Transverse colon (tissue), 4 donors: ENCODE measurements around the gene S100A16. TPM values are rescaled to one million over a fixed set of nuclear protein-coding genes. Genes with fewer than 3 reads are reported as not detected.
"Not testable (repeated sequence)": the region's sequence is repeated elsewhere in the genome, so short reads cannot be mapped to it uniquely, and the experiment has no call there.

ENCODE experiments used
- DNase-seq: peaks from one replicate; pipeline ENCODE4 v3.0.0-alpha.2; 2019
- H3K27ac ChIP-seq, 4 donors: fragments of 200-600 bp; sonication (generic); 2 replicates each; pipeline ENCODE4 v1.5.1; 2016 to 2018; ENCODE audit warnings: inconsistent platforms in 4 of 4
- H3K27me3 ChIP-seq: fragments of 200-600 bp; sonication (generic); 2 replicates; pipeline ENCODE4 v1.5.1; 2017; ENCODE audit warnings: inconsistent platforms
- H3K36me3 ChIP-seq, 4 donors: fragments of 200-600 bp; sonication (generic); 2 replicates each; pipeline ENCODE4 v1.5.1; 2017 to 2019; ENCODE audit warnings: inconsistent platforms in 4 of 4
- H3K4me1 ChIP-seq, 4 donors: fragments of 200-600 bp; sonication (generic); 2 replicates each; pipeline ENCODE4 v1.5.1; 2017 to 2020; ENCODE audit warnings: inconsistent platforms in 4 of 4
- H3K4me3 ChIP-seq, 4 donors: fragments of 200-600 bp; sonication (generic); 1 replicate in 1 of 4; 2 replicates in 3 of 4; pipeline versions ENCODE4 v1.5.1 to v1.6.1; 2017 to 2019; ENCODE audit warnings: inconsistent platforms in 4 of 4
- H3K9me3 ChIP-seq, 2 donors: fragments of 200-600 bp; sonication (generic); 2 replicates each; pipeline ENCODE4 v1.5.1; 2017 to 2019; ENCODE audit warnings: inconsistent platforms in 2 of 2
- EP300 ChIP-seq: sonication (generic); formaldehyde crosslinking; IDR thresholded peaks from one replicate; pipeline ENCODE4 v1.6.1; 2017; ENCODE audit warnings: antibody characterized with exemption, low read depth
- POLR2A ChIP-seq: fragments of 450-650 bp; IDR thresholded peaks from one replicate; pipeline ENCODE4 v1.6.1; 2016; ENCODE audit warnings: antibody characterized with exemption, mild to moderate bottlenecking, moderate library complexity
- POLR2AphosphoS5 ChIP-seq, 3 donors: sonication (generic); formaldehyde crosslinking; IDR thresholded peaks; one replicate each; pipeline ENCODE4 v1.6.1; 2016; ENCODE audit warnings: antibody characterized with exemption in 3 of 3
- WGBS, 2 donors: methylation state at CpG; one replicate each; pipeline ENCODE4 v1.1.5; 2018; ENCODE audit warnings: low coverage in 1 of 2; 5-methylcytosine and 5-hydroxymethylcytosine counted together
- in situ Hi-C, 4 donors: fragments of 200-750 bp; cut with MboI; loops; one replicate each; pipeline versions ENCODE4 v1.15.0 to v1.15.1; 2017; ENCODE audit warnings: low sequenced_read_pairs in 3 of 4, low pct_ligation_motif_present in 1 of 4, low pct_unique_long_range_greater_than_20kb in 1 of 4
- intact Hi-C: fragments of 100-400 bp; cut with DNase I; formaldehyde crosslinking; loops from one replicate; pipeline ENCODE4 v1.15.1; 2023; ENCODE audit warnings: low total_unique reads
- total RNA-seq, 4 donors: library from RNA; depleted of rRNA; stranded (reverse); fragments of >200 nt; gene quantifications; one replicate each; pipeline ENCODE4 v1.1.0, GENCODE V29; 2016
- TF ChIP-seq, protein P1 (sequence below), 5 experiments: fragments of 200-600 bp in 3 of 5; fragments of 450-650 bp in 2 of 5; sonication (generic) in 3 of 5; IDR thresholded peaks; 1 replicate in 2 of 5; 2 replicates in 3 of 5; pipeline ENCODE4 v1.5.1; 2016 to 2017; ENCODE audit warnings: antibody characterized with exemption in 5 of 5, inconsistent platforms in 3 of 5, mild to moderate bottlenecking in 2 of 5, moderate library complexity in 1 of 5

The S100A16 gene
- total RNA-seq, 4 donors from 2014 or later, result 181 to 223 (median 196) TPM

GRCh38 chr1:153583976-153584375, 29.0 kb downstream of the S100A16 start:
- in situ Hi-C loops, result loop anchor here in 1 of 4 donors (25.0 kb wide), 1 partner anchor 222 kb away; the partner anchor contains the start of gene S100A9
- intact Hi-C loops, result no loop called here
- 77 to 90% methylated on average over 2 of the region's 2 CpGs for WGBS, 2 donors
- no peak for DNase-seq
- no peaks in the 10 kb centered on the region for H3K4me1 ChIP-seq
- no peaks in the 10 kb centered on the region for H3K9me3 ChIP-seq
- no peaks in the 10 kb centered on the region for H3K36me3 ChIP-seq
- H3K27me3 ChIP-seq, result no peaks in the 10 kb centered on the region
- H3K4me3 ChIP-seq, result no peak overlapping the region
- TF ChIP-seq POLR2A, result no peak
- TF ChIP-seq POLR2AphosphoS5 (IDR thresholded peaks at IDR 0.05), result no peak
- TF ChIP-seq EP300, result no peak
- TF ChIP-seq, protein P1, sequence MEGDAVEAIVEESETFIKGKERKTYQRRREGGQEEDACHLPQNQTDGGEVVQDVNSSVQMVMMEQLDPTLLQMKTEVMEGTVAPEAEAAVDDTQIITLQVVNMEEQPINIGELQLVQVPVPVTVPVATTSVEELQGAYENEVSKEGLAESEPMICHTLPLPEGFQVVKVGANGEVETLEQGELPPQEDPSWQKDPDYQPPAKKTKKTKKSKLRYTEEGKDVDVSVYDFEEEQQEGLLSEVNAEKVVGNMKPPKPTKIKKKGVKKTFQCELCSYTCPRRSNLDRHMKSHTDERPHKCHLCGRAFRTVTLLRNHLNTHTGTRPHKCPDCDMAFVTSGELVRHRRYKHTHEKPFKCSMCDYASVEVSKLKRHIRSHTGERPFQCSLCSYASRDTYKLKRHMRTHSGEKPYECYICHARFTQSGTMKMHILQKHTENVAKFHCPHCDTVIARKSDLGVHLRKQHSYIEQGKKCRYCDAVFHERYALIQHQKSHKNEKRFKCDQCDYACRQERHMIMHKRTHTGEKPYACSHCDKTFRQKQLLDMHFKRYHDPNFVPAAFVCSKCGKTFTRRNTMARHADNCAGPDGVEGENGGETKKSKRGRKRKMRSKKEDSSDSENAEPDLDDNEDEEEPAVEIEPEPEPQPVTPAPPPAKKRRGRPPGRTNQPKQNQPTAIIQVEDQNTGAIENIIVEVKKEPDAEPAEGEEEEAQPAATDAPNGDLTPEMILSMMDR (IDR thresholded peaks at IDR 0.05), result no peak
- H3K27ac ChIP-seq, result no peak overlapping the region

DNA sequence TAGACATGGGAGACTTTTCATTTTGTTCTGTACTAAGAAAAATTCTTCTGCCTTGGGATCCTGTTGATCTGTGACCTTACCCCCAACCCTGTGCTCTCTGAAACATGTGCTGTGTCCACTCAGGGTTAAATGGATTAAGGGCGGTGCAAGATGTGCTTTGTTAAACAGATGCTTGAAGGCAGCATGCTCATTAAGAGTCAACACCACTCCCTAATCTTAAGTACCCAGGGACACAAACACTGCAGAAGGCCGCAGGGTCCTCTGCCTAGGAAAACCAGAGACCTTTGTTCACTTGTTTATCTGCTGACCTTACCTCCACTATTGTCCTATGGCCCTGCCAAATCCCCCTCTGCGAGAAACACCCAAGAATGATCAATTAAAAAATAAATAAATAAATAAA, 29.4 kb downstream of the S100A16 start:
- 87% methylated on average over 2 of the region's 3 CpGs; no CpG with 5 or more reads in 1 of the 2 donors for WGBS, 2 donors
- H3K27ac ChIP-seq, H3K27me3 ChIP-seq, H3K4me3 ChIP-seq, DNase-seq, H3K36me3 ChIP-seq, H3K4me1 ChIP-seq, H3K9me3 ChIP-seq, intact Hi-C loops: not testable (repeated sequence)
- in situ Hi-C loops, result loop anchor here in 1 of 4 donors (25.0 kb wide), 1 partner anchor 221 kb away; the partner anchor contains the start of gene S100A9

GRCh38 chr1:153582836-153583235, 30.1 kb downstream of the S100A16 start:
- H3K27ac ChIP-seq, H3K4me1 ChIP-seq, H3K27me3 ChIP-seq, DNase-seq, intact Hi-C loops, H3K4me3 ChIP-seq, H3K36me3 ChIP-seq, H3K9me3 ChIP-seq: not testable (repeated sequence)
- WGBS, 2 donors, result 95% methylated on average over 26 of the region's 34 CpGs; no CpG with 5 or more reads in 1 of the 2 donors
- in situ Hi-C loops, result loop anchor here in 1 of 4 donors (25.0 kb wide), 1 partner anchor 221 kb away; the partner anchor contains the start of gene S100A9

DNA sequence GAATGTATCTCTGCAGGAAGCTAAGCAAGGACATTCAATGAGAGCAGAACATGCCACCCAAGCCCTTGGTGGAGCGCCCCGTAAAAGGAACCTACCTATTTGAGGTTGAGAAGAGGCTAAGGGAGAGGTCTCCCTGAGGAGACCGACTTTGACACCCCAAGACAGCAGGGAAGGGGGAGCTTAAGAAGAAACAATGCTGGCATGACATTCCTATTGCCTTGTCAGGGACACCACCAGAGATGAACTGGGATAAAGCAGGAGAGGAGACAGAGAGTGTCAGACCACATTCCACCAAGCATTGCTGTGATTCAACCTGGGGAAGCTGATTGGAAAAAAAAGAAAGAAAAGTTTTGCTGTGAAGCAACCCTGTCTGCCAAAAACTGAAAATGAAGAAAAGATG, 34.0 kb downstream of the S100A16 start:
- no peak for DNase-seq
- peaks cover 0 to 13% (median 8%) of the 10 kb centered on the region in 4 donors for H3K4me1 ChIP-seq
- no peaks in the 10 kb centered on the region for H3K36me3 ChIP-seq
- no peak overlapping the region for H3K4me3 ChIP-seq
- TF ChIP-seq POLR2A, result no peak
- TF ChIP-seq, protein P1 (IDR thresholded peaks at IDR 0.05), result no peak
- no peak for TF ChIP-seq POLR2AphosphoS5 (IDR thresholded peaks at IDR 0.05)
- TF ChIP-seq EP300, result no peak
- no peaks in the 10 kb centered on the region for H3K27me3 ChIP-seq
- in situ Hi-C loops, result loop anchor here in 2 of 4 donors (10.0 to 25.0 kb wide), 2 partner anchors 86 to 217 kb away; partner anchors contain the start of gene S100A9 (in 1 of the 2)
- WGBS, 2 donors, result 87 to 90% methylated on average over 2 to 3 of the region's 3 CpGs
- intact Hi-C loops, result loop anchor here (5.0 kb wide), 1 partner anchor 33 kb away; the partner anchor contains the start of gene S100A16
- H3K9me3 ChIP-seq, result no peaks in the 10 kb centered on the region
- H3K27ac ChIP-seq, result no peak overlapping the region

DNA sequence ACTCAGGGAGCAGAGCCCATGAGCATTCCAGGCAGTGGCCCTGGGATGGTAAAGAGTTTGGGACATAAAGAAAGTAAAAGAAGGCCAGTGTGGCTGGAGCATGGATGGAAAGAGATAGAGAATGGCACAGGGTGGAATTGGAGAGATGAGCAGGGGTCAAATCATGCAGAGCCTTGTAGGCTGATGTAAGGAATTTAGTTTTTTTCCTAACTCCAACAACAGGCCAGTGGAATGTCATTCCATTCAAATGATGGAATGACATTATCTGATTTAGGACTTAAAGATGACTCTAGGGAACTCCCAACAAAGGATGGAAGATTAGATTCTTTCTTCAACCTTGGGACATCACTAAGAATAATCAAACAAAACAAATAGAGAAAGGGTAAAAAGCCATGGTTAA, 34.4 kb downstream of the S100A16 start:
- Histone ChIP-seq H3K27ac (no peak overlapping the region), H3K27me3 (no peaks in the 10 kb centered on the region), H3K36me3 (no peaks in the 10 kb centered on the region), H3K4me3 (no peak overlapping the region), H3K4me1 (peaks cover 0 to 15% (median 8%) of the 10 kb centered on the region in 4 donors), H3K9me3 (no peaks in the 10 kb centered on the region)
- DNase-seq, result no peak
- in situ Hi-C loops (loop anchor here in 2 of 4 donors (10.0 to 25.0 kb wide), 2 partner anchors 86 to 216 kb away; partner anchors contain the start of gene S100A9 (in 1 of the 2)), intact Hi-C loops (loop anchor here (5.0 kb wide), 1 partner anchor 34 kb away; the partner anchor contains the start of gene S100A16)
- TF ChIP-seq EP300 (no peak), POLR2AphosphoS5 (IDR thresholded peaks at IDR 0.05) (no peak), POLR2A (no peak)
- TF ChIP-seq, protein P1 (IDR thresholded peaks at IDR 0.05), result no peak
